Measurements from ENCODE around the gene ASB13. TPM values are rescaled to one million over a fixed set of nuclear protein-coding genes. Genes with fewer than 3 reads are reported as not detected.

ASB13 gene
- total RNA-seq, 2 donors from 2014 or later = 15.8 to 16.0 TPM

- no peak overlapping the region for H3K4me3 ChIP-seq
- H3K9me3 ChIP-seq = no peaks in the 10 kb centered on the region
- ATAC-seq (ENCODE audit: insufficient number of reproducible peaks, low FRiP score, low read depth) (no peak), DNase-seq (ENCODE audit: low spot score) (no peak)
- H3K36me3 ChIP-seq = no peaks in the 10 kb centered on the region
- TF ChIP-seq CTCF (IDR thresholded peaks at IDR 0.05) = no peak
- H3K4me1 ChIP-seq (ENCODE audit: control insufficient read depth in 1 of 2, low read depth in 2 of 2) = peaks cover 9 to 13% of the 10 kb centered on the region in 2 donors
- H3K27me3 ChIP-seq (replicated peaks; ENCODE audit: insufficient read depth) = no peaks in the 10 kb centered on the region
- H3K27ac ChIP-seq = no peak overlapping the region
These were observed 15.5 kb upstream of the ASB13 start for GRCh38 chr10:5681930-5682329.

- no peak overlapping the region for H3K27ac ChIP-seq
- no peak for DNase-seq (ENCODE audit: low spot score)
- H3K9me3 ChIP-seq = no peaks in the 10 kb centered on the region
- H3K4me3 ChIP-seq = no peak overlapping the region
- H3K4me1 ChIP-seq (ENCODE audit: control insufficient read depth in 1 of 2, low read depth in 2 of 2) = no peaks in the 10 kb centered on the region
- no peak for ATAC-seq (ENCODE audit: insufficient number of reproducible peaks, low FRiP score, low read depth)
- no peaks in the 10 kb centered on the region for H3K36me3 ChIP-seq
- TF ChIP-seq CTCF (IDR thresholded peaks at IDR 0.05) = no peak
- H3K27me3 ChIP-seq (replicated peaks; ENCODE audit: insufficient read depth) = no peaks in the 10 kb centered on the region
These were observed 13.2 kb upstream of the ASB13 start for GRCh38 chr10:5679606-5680005.

GRCh38 chr10:5679037-5679435, 12.6 kb upstream of the ASB13 start:
- no peaks in the 10 kb centered on the region for H3K9me3 ChIP-seq
- H3K27me3 ChIP-seq (replicated peaks; ENCODE audit: insufficient read depth) = no peaks in the 10 kb centered on the region
- H3K4me1 ChIP-seq (ENCODE audit: control insufficient read depth in 1 of 2, low read depth in 2 of 2) = no peaks in the 10 kb centered on the region
- DNase-seq (ENCODE audit: low spot score) (no peak), ATAC-seq (ENCODE audit: insufficient number of reproducible peaks, low FRiP score, low read depth) (no peak)
- no peak overlapping the region for H3K27ac ChIP-seq
- no peak for TF ChIP-seq CTCF (IDR thresholded peaks at IDR 0.05)
- no peak overlapping the region for H3K4me3 ChIP-seq
- no peaks in the 10 kb centered on the region for H3K36me3 ChIP-seq

GRCh38 chr10:5678397-5679036, 12.1 kb upstream of the ASB13 start:
- Histone ChIP-seq H3K27me3 (replicated peaks; ENCODE audit: insufficient read depth) (no peaks in the 10 kb centered on the region), H3K4me3 (no peak overlapping the region), H3K9me3 (no peaks in the 10 kb centered on the region), H3K27ac (no peak overlapping the region), H3K4me1 (ENCODE audit: control insufficient read depth in 1 of 2, low read depth in 2 of 2) (no peaks in the 10 kb centered on the region), H3K36me3 (no peaks in the 10 kb centered on the region)
- DNase-seq (ENCODE audit: low spot score) (no peak), ATAC-seq (ENCODE audit: insufficient number of reproducible peaks, low FRiP score, low read depth) (no peak)
- TF ChIP-seq CTCF (IDR thresholded peaks at IDR 0.05) = no peak

GRCh38 chr10:5670662-5671375, 4.4 kb upstream of the ASB13 start:
- Histone ChIP-seq H3K36me3 (no peaks in the 10 kb centered on the region), H3K4me1 (ENCODE audit: control insufficient read depth in 1 of 2, low read depth in 2 of 2) (peaks cover 0 to 9% of the 10 kb centered on the region in 2 donors), H3K9me3 (no peaks in the 10 kb centered on the region), H3K4me3 (no peak overlapping the region), H3K27ac (no peak overlapping the region), H3K27me3 (replicated peaks; ENCODE audit: insufficient read depth) (no peaks in the 10 kb centered on the region)
- DNase-seq (ENCODE audit: low spot score) (no peak), ATAC-seq (ENCODE audit: insufficient number of reproducible peaks, low FRiP score, low read depth) (no peak)
- TF ChIP-seq CTCF (IDR thresholded peaks at IDR 0.05) = no peak

Measured in thoracic aorta (tissue), 2 donors.